PC-9 (cell line): Measurements from ENCODE around the gene RALGPS2. TPM values are rescaled to one million over a fixed set of nuclear protein-coding genes. Genes with fewer than 3 reads are reported as not detected.

ENCODE experiments used
- BruUV-seq: library from RNA; stranded (reverse); fragments of 400-500 nt; replicated peaks from 2 replicates; lab custom pipeline; 2021; lab: Mats Ljungman, UMichigan
- CTCF ChIA-PET: fragments of 300-600 bp; sonication (Branson Sonifier 250); formaldehyde crosslinking; loops from one replicate; lab custom pipeline; 2022; ENCODE audit warnings: antibody characterized with exemption; lab: Charles Lee
- POLR2A ChIA-PET: fragments of 300-600 bp; sonication (Branson Sonifier 250); formaldehyde crosslinking; loops from one replicate; lab custom pipeline; 2022; ENCODE audit warnings: antibody characterized with exemption; ENCODE audit not compliant: unreplicated experiment; lab: Charles Lee
- DNase-seq, 2 experiments: peaks; one replicate each; pipeline versions ENCODE4 v3.0.0 to v3.0.0-alpha.2; 2015 to 2022; ENCODE audit warnings: mixed read lengths in 1 of 2
- H2AFZ ChIP-seq: fragments of 200-600 bp; sonication (generic); 2 replicates; pipeline ENCODE4 v1.8.1; 2017; ENCODE audit warnings: antibody characterized with exemption
- H3F3A ChIP-seq: fragments of 200-600 bp; sonication (generic); 2 replicates; pipeline ENCODE4 v1.8.1; 2017; ENCODE audit warnings: antibody characterized with exemption, mild to moderate bottlenecking, low read depth; ENCODE audit not compliant: insufficient read depth
- H3K27ac ChIP-seq: fragments of 200-600 bp; sonication (generic); 2 replicates; pipeline ENCODE4 v1.6.1; 2016; ENCODE audit warnings: mixed run types
- H3K27me3 ChIP-seq: fragments of 200-600 bp; sonication (generic); 2 replicates; pipeline ENCODE4 v1.6.1; 2016; ENCODE audit warnings: low read depth, mixed run types; ENCODE audit not compliant: insufficient read depth
- H3K36me3 ChIP-seq: fragments of 200-600 bp; sonication (generic); 2 replicates; pipeline ENCODE4 v1.6.1; 2016; ENCODE audit warnings: low read depth, mixed run types
- H3K4me1 ChIP-seq: fragments of 200-600 bp; sonication (generic); replicated peaks from 2 replicates; pipeline ENCODE4 v1.6.1; 2016; ENCODE audit warnings: mixed run types; ENCODE audit not compliant: insufficient read depth
- H3K4me2 ChIP-seq: fragments of 200-600 bp; sonication (generic); 2 replicates; pipeline ENCODE4 v1.6.1; 2017; ENCODE audit warnings: mixed run types
- H3K4me3 ChIP-seq: fragments of 200-600 bp; sonication (generic); 2 replicates; pipeline ENCODE4 v1.6.1; 2016; ENCODE audit warnings: mixed run types
- H3K79me2 ChIP-seq: fragments of 200-600 bp; sonication (generic); 2 replicates; pipeline ENCODE4 v1.6.1; 2017; ENCODE audit warnings: low read depth, mixed run types
- H3K9me2 ChIP-seq: fragments of 200-600 bp; sonication (generic); 2 replicates; pipeline ENCODE4 v1.8.1; 2017; ENCODE audit warnings: mild to moderate bottlenecking; ENCODE audit not compliant: insufficient read depth
- H3K9me3 ChIP-seq: fragments of 200-600 bp; sonication (generic); 2 replicates; pipeline ENCODE4 v1.8.1; 2016; ENCODE audit warnings: low read depth; ENCODE audit not compliant: insufficient read depth
- H4K20me1 ChIP-seq: fragments of 200-600 bp; sonication (generic); 2 replicates; pipeline ENCODE4 v1.8.1; 2017; ENCODE audit not compliant: insufficient read depth
- EZH2 ChIP-seq: fragments of 200-600 bp; sonication (generic); IDR thresholded peaks from 2 replicates; pipeline ENCODE4 v1.8.0; 2017; ENCODE audit warnings: antibody characterized with exemption, low read depth
- intact Hi-C: fragments of 100-400 bp; cut with micrococcal nuclease; formaldehyde crosslinking; loops from one replicate; pipeline ENCODE4 v1.10.0; 2022; ENCODE audit not compliant: unreplicated experiment
- microRNA-seq: library from miRNA; unstranded; fragments of <30 nt; microRNA quantifications from one replicate; pipeline ENCODE4 v1.2.0, GENCODE V29; 2021; ENCODE audit warnings: borderline number of aligned reads, borderline replicate concordance
- total RNA-seq: library from RNA; stranded (reverse); gene quantifications from 2 replicates; pipeline ENCODE4 v1.2.3, GENCODE V29; 2021
- TF ChIP-seq, protein P1 (sequence below): fragments of 200-600 bp; sonication (generic); conservative IDR thresholded peaks from 2 replicates; pipeline ENCODE4 v1.6.1; 2017; ENCODE audit warnings: mixed run types, antibody characterized with exemption, mild to moderate bottlenecking, moderate library complexity

The RALGPS2 gene
- total RNA-seq, 1 experiment from 2014 or later, result 62.4 TPM

DNA sequence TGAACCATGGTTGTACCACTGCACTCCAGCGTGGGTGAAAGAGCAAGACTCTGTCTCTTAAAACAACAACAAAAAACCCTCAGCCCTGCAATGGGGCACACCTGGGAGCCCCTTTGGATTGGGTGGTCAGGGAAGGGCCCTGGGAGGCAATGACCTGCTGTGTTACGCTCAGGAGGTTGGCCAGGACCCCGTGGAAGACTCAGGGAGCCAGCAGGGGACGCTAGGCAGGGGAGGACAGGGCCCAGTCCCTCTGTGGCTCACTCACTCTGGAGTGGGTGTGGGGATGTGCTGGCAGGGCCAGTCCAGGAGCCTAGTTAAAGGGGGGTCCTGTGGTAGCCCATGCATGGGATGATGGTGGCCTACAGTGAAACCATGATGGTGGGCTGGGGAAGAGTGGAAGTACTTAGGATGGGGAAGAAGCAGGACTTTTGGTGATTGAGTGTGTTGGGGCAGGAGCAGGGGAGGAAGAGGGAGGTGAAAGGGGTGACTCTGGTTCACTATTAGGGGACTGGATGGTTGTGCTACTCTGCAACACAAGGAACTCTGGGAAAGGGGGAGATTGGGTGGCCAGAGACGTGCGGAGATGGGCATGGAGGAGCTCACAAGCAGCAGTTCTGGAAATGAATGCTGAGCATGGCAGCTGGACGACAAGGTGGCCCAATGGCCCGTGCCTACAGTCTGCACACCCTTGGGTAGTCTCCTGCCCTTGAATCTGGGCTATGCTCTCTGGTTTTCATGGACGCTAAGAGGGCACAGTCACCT is 244.4 kb downstream of the RALGPS2 start:
- POLR2A ChIA-PET, result no interaction called here

DNA sequence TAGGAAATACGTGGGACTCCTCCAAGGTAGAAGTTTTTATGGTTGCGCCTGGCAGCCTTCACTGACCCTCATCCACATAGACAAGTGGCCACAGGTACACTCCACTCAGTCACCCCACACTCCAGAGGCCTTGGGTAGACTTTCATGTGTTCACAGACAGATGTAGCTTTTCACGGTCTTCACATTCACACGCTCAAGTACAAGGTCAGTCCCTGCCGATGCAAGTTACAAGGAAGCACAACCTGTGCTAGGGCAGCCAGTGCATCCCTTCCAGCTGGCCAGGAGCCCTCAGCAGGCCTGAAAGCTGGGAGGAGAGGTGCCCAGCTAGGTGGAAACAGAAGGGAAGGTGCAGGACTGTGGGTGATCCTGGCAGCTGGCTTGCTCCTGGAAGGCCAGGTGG is 245.1 kb downstream of the RALGPS2 start:
- no peaks in the 10 kb centered on the region for H3F3A ChIP-seq
- no peaks in the 10 kb centered on the region for H3K9me2 ChIP-seq
- POLR2A ChIA-PET, result no interaction called here
- no peaks in the 10 kb centered on the region for H3K36me3 ChIP-seq
- H3K9me3 ChIP-seq, result no peaks in the 10 kb centered on the region
- no peak overlapping the region for H3K4me3 ChIP-seq
- no peaks in the 10 kb centered on the region for H3K27me3 ChIP-seq
- CTCF ChIA-PET, result no interaction called here
- no peaks in the 10 kb centered on the region for H3K4me1 ChIP-seq
- H2AFZ ChIP-seq, result no peak overlapping the region
- H4K20me1 ChIP-seq, result no peaks in the 10 kb centered on the region
- intact Hi-C loops, result no loop called here
- H3K79me2 ChIP-seq, result no peaks in the 10 kb centered on the region
- DNase-seq, result no peak
- TF ChIP-seq, protein P1, sequence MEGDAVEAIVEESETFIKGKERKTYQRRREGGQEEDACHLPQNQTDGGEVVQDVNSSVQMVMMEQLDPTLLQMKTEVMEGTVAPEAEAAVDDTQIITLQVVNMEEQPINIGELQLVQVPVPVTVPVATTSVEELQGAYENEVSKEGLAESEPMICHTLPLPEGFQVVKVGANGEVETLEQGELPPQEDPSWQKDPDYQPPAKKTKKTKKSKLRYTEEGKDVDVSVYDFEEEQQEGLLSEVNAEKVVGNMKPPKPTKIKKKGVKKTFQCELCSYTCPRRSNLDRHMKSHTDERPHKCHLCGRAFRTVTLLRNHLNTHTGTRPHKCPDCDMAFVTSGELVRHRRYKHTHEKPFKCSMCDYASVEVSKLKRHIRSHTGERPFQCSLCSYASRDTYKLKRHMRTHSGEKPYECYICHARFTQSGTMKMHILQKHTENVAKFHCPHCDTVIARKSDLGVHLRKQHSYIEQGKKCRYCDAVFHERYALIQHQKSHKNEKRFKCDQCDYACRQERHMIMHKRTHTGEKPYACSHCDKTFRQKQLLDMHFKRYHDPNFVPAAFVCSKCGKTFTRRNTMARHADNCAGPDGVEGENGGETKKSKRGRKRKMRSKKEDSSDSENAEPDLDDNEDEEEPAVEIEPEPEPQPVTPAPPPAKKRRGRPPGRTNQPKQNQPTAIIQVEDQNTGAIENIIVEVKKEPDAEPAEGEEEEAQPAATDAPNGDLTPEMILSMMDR, result no peak
- no peak for TF ChIP-seq EZH2
- no peak overlapping the region for H3K27ac ChIP-seq
- no TSS peak for BruUV-seq
- H3K4me2 ChIP-seq, result no peak overlapping the region

More for the DNA sequence above, 244.4 kb downstream of the RALGPS2 start:
- no peak for DNase-seq
- CTCF ChIA-PET, result no interaction called here
- no peaks in the 10 kb centered on the region for H3K9me3 ChIP-seq
- H3K4me1 ChIP-seq, result no peaks in the 10 kb centered on the region
- H3K27ac ChIP-seq, result no peak overlapping the region
- TF ChIP-seq, protein P1, result no peak
- H3K27me3 ChIP-seq, result no peaks in the 10 kb centered on the region
- intact Hi-C loops, result no loop called here
- H3K4me3 ChIP-seq, result no peak overlapping the region
- no peaks in the 10 kb centered on the region for H3K36me3 ChIP-seq
- H4K20me1 ChIP-seq, result no peaks in the 10 kb centered on the region
- H3K9me2 ChIP-seq, result no peaks in the 10 kb centered on the region
- H2AFZ ChIP-seq, result no peak overlapping the region
- H3F3A ChIP-seq, result no peaks in the 10 kb centered on the region
- no TSS peak for BruUV-seq
- H3K79me2 ChIP-seq, result no peaks in the 10 kb centered on the region
- no peak overlapping the region for H3K4me2 ChIP-seq

Small RNAs within 50 kb of the gene (microRNA-seq; reads per million reads assigned to microRNA genes)
- gene MIR4424, result not detected

Other genes with a start within 250 kb of the RALGPS2 start
- not detected in 2 replicates for gene CLEC20A, start 228.3 kb upstream of the RALGPS2 start, total RNA-seq
- not detected in 2 replicates for gene TEX35, start 212.1 kb upstream of the RALGPS2 start, total RNA-seq
- not detected in 2 replicates for gene ANGPTL1, start 145.8 kb downstream of the RALGPS2 start, total RNA-seq